HEK293T (cell line): ENCODE data around the gene IL20.
A peak's percentile ranks its signal among the peaks of the same experiment; 100 is the strongest.

ENCODE experiments used
- CTCF ChIA-PET: fragments of 350-600 bp; formaldehyde crosslinking; extraction: SDS; loops from one replicate; lab custom pipeline; 2021; ENCODE audit warnings: antibody characterized with exemption, inconsistent platforms; lab: Yijun Ruan, JAX
- POLR2A ChIA-PET: fragments of 350-600 bp; formaldehyde crosslinking; extraction: SDS; loops from one replicate; lab custom pipeline; 2020; ENCODE audit warnings: antibody characterized with exemption, inconsistent platforms; lab: Yijun Ruan, JAX
- DNase-seq: peaks from one replicate; pipeline ENCODE4 v3.0.0; 2012; ENCODE audit warnings: mixed read lengths; ENCODE audit errors: extremely low spot score
- ARNT ChIP-seq: fragments of 450-650 bp; IDR thresholded peaks from 2 replicates; pipeline ENCODE4 v1.6.1; 2017; ENCODE audit warnings: mild to moderate bottlenecking
- BHLHE40 ChIP-seq: fragments of 450-650 bp; IDR thresholded peaks from 2 replicates; pipeline ENCODE4 v1.6.1; 2016; ENCODE audit warnings: mild to moderate bottlenecking, moderate library complexity, borderline replicate concordance
- CTBP1 ChIP-seq: fragments of 450-650 bp; IDR thresholded peaks from 2 replicates; pipeline ENCODE4 v1.6.1; 2016; ENCODE audit warnings: borderline replicate concordance
- ELF4 ChIP-seq: fragments of 450-650 bp; IDR thresholded peaks from 2 replicates; pipeline ENCODE4 v1.6.1; 2017; ENCODE audit warnings: antibody characterized with exemption
- FOXA1 ChIP-seq: fragments of 450-650 bp; IDR thresholded peaks from 2 replicates; pipeline ENCODE4 v1.6.1; 2016; ENCODE audit warnings: mild to moderate bottlenecking
- FOXK2 ChIP-seq: fragments of 450-650 bp; IDR thresholded peaks from 2 replicates; pipeline ENCODE4 v1.6.1; 2016; ENCODE audit warnings: mild to moderate bottlenecking
- FOXM1 ChIP-seq: fragments of 450-650 bp; IDR thresholded peaks from 2 replicates; pipeline ENCODE4 v1.6.1; 2017; ENCODE audit warnings: mild to moderate bottlenecking, borderline replicate concordance
- HDGF ChIP-seq: fragments of 450-650 bp; IDR thresholded peaks from 2 replicates; pipeline ENCODE4 v1.6.1; 2017; ENCODE audit warnings: antibody characterized with exemption, borderline replicate concordance
- L3MBTL2 ChIP-seq: fragments of 450-650 bp; conservative IDR thresholded peaks from 2 replicates; pipeline ENCODE4 v1.6.1; 2016; ENCODE audit warnings: mild to moderate bottlenecking
- LEF1 ChIP-seq: fragments of 450-650 bp; IDR thresholded peaks from 2 replicates; pipeline ENCODE4 v1.6.1; 2017; ENCODE audit warnings: mild to moderate bottlenecking, borderline replicate concordance
- NFRKB ChIP-seq: fragments of 450-650 bp; IDR thresholded peaks from 2 replicates; pipeline ENCODE4 v1.6.1; 2016; ENCODE audit warnings: mild to moderate bottlenecking, moderate library complexity
- PKNOX1 ChIP-seq: fragments of 450-650 bp; IDR thresholded peaks from 2 replicates; pipeline ENCODE4 v1.6.1; 2016
- SP1 ChIP-seq: fragments of 450-650 bp; IDR thresholded peaks from 2 replicates; pipeline ENCODE4 v1.6.1; 2017
- SUZ12 ChIP-seq: fragments of 450-650 bp; IDR thresholded peaks from 2 replicates; pipeline ENCODE4 v1.6.1; 2016; ENCODE audit warnings: mild to moderate bottlenecking
- TARDBP ChIP-seq: fragments of 450-650 bp; IDR thresholded peaks from 2 replicates; pipeline ENCODE4 v1.6.1; 2016
- ZNF384 ChIP-seq: fragments of 450-650 bp; IDR thresholded peaks from 2 replicates; pipeline ENCODE4 v1.6.1; 2016

IL20 gene

GRCh38 chr1:206904423-206905142 lies 39.2 kb downstream of the IL20 start:
- TF ChIP-seq NFRKB (no peak), FOXM1 (no peak), L3MBTL2 (no peak), CTBP1 (no peak), ZNF384 (no peak), FOXA1 (no peak), SUZ12 (no peak)
- ChIA-PET CTCF (no interaction called here), POLR2A (no interaction called here)
- DNase-seq, result no peak

GRCh38 chr1:206905295-206906164 lies 40.1 kb downstream of the IL20 start:
- CTCF ChIA-PET, result no interaction called here
- POLR2A ChIA-PET, result no interaction called here
- TF ChIP-seq BHLHE40 (no peak), FOXM1 (no peak), FOXA1 (no peak), SP1 (no peak), ELF4 (no peak), LEF1 (no peak), L3MBTL2 (no peak), PKNOX1 (no peak), HDGF (no peak), SUZ12 (no peak), CTBP1 (no peak), ZNF384 (no peak), TARDBP (no peak), ARNT (no peak), FOXK2 (no peak)
- DNase-seq, result no peak

- TF ChIP-seq ELF4 (no peak), BHLHE40 (no peak), TARDBP (no peak), CTBP1 (no peak), SUZ12 (no peak), FOXM1 (no peak), HDGF (no peak), LEF1 (no peak), L3MBTL2 (no peak)
- DNase-seq, result peak; percentile 62
- POLR2A ChIA-PET, result no interaction called here
- CTCF ChIA-PET, result interaction anchor here (1.4 to 2.1 kb wide), 2 partner anchors 14 to 43 kb away, joined by 5 to 6 read pairs; no protein-coding TSS in a partner anchor
Measured at GRCh38 chr1:206907304-206907991, 42.0 kb downstream of the IL20 start.

- CTCF ChIA-PET, result interaction anchor here (0.6 to 2.1 kb wide), 6 partner anchors 11 to 96 kb away, joined by 3 to 6 read pairs (median 3); no protein-coding TSS in a partner anchor
- DNase-seq, result no peak
- POLR2A ChIA-PET, result no interaction called here
- TF ChIP-seq FOXM1 (no peak), ARNT (no peak), SUZ12 (no peak), CTBP1 (no peak), SP1 (no peak), BHLHE40 (no peak), ELF4 (no peak), PKNOX1 (no peak), FOXK2 (no peak), TARDBP (no peak), FOXA1 (no peak), L3MBTL2 (no peak)
Measured at GRCh38 chr1:206908038-206908437, 42.6 kb downstream of the IL20 start.

GRCh38 chr1:206909161-206909882 lies 43.9 kb downstream of the IL20 start:
- TF ChIP-seq ELF4 (no peak), PKNOX1 (peak; percentile 82), NFRKB (no peak)
- DNase-seq, result peak; percentile 56
- CTCF ChIA-PET, result interaction anchor here (0.8 to 2.1 kb wide), 11 partner anchors 9 to 274 kb away, joined by 3 to 6 read pairs (median 3); partner anchors contain the start of gene DYRK3
- POLR2A ChIA-PET, result interaction anchor here (0.7 kb wide), 1 partner anchor 196 kb away, joined by 4 read pairs; no protein-coding TSS in a partner anchor
